Measurements from ENCODE around the gene HCN2.

- TF ChIP-seq CTCF (IDR thresholded peaks at IDR 0.05; ENCODE audit: low read length) (no peak), EZH2 (IDR thresholded peaks at IDR 0.05; ENCODE audit: borderline replicate concordance, low read length) (no peak)
Observed at GRCh38 chr19:607301-608154, 17.8 kb downstream of the HCN2 start.

All from OCI-LY1 (cell line).